Stimulated activated CD8-positive, alpha-beta memory T cell treated with anti-CD3 and anti-CD28 coated beads, Interleukin-15, amount 100 ng/mL, for 48 hours (primary cell): ENCODE data around the gene COL21A1.
"Not testable (repeated sequence)": the region's sequence is repeated elsewhere in the genome, so short reads cannot be mapped to it uniquely, and the experiment has no call there.

Experiments
- DNase-seq, 2 donors: peaks; one replicate each; pipeline ENCODE4 v3.0.0-alpha.2; 2020; ENCODE audit warnings: low read depth in 2 of 2

The COL21A1 gene

GRCh38 chr6:56246881-56247653, at the start of gene COL21A1:
COL21A1 (minus strand) TSS chr6:56247580; CDS start chr6:56182618, 64,962 bp downstream.
- DNase-seq: no peak

GRCh38 chr6:56293781-56294180, 46.4 kb upstream of the COL21A1 start:
- DNase-seq: no peak

- no peak for DNase-seq
Measured at GRCh38 chr6:56292505-56293181, 45.3 kb upstream of the COL21A1 start.

GRCh38 chr6:56291302-56291917, 44.0 kb upstream of the COL21A1 start:
- no peak for DNase-seq

GRCh38 chr6:56289721-56290120, 42.3 kb upstream of the COL21A1 start:
- no peak for DNase-seq

GRCh38 chr6:56288347-56288746, 41.0 kb upstream of the COL21A1 start:
- no peak for DNase-seq

GRCh38 chr6:56282391-56282790, 35.0 kb upstream of the COL21A1 start:
- no peak for DNase-seq

- DNase-seq: no peak
Measured at GRCh38 chr6:56280126-56280525, 32.7 kb upstream of the COL21A1 start.

- DNase-seq: no peak
Measured at GRCh38 chr6:56279331-56280080, 32.1 kb upstream of the COL21A1 start.

- DNase-seq: no peak
Measured at GRCh38 chr6:56278171-56278591, 30.8 kb upstream of the COL21A1 start.

- no peak for DNase-seq
Measured at GRCh38 chr6:56270812-56271441, 23.5 kb upstream of the COL21A1 start.

- DNase-seq: no peak
Measured at GRCh38 chr6:56268266-56268665, 20.9 kb upstream of the COL21A1 start.

GRCh38 chr6:56266011-56266410, 18.6 kb upstream of the COL21A1 start:
- no peak for DNase-seq

- DNase-seq: no peak
Measured at GRCh38 chr6:56263596-56264315, 16.4 kb upstream of the COL21A1 start.

- not testable (repeated sequence) for DNase-seq
Measured at GRCh38 chr6:56260593-56260992, 13.2 kb upstream of the COL21A1 start.

GRCh38 chr6:56259234-56260077, 12.1 kb upstream of the COL21A1 start:
- DNase-seq: no peak

- no peak for DNase-seq
Measured at GRCh38 chr6:56255349-56255748, 8.0 kb upstream of the COL21A1 start.

- no peak for DNase-seq
Measured at GRCh38 chr6:56250266-56250665, 2.9 kb upstream of the COL21A1 start.

- no peak for DNase-seq
Measured at GRCh38 chr6:56247654-56248122, 308 bp upstream of the COL21A1 start.

GRCh38 chr6:56246541-56246880, 869 bp downstream of the COL21A1 start:
- no peak for DNase-seq
